Measurements from ENCODE around the gene TPK1. TPM values are rescaled to one million over a fixed set of nuclear protein-coding genes. Genes with fewer than 3 reads are reported as not detected.

TPK1 gene
- total RNA-seq, 1 donor from 2014 or later, result 1.7 TPM

DNA sequence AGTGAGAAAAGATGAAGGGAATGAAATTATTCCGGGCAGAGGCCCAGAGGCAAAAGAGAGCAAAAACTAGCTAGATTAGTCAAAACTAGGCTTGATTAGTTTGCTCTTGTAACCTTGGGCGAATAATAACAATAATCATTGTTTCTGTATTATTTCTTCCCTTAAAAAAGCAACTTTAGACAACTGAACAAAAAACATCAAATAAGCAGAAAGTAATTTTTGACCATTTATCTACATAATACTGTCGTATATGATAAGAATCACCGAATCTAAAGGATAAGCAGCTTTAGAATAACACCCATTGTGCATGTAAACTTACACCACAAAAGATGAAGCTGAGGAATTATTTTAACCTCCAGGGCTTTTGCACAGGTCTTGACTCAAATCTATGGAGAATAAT is 125.1 kb downstream of the TPK1 start:
- H3K27me3 ChIP-seq, result no peaks in the 10 kb centered on the region
- no peak overlapping the region for H3K4me3 ChIP-seq
- H3K27ac ChIP-seq, result no peak overlapping the region
- no peaks in the 10 kb centered on the region for H3K4me1 ChIP-seq
- TF ChIP-seq, protein P1, sequence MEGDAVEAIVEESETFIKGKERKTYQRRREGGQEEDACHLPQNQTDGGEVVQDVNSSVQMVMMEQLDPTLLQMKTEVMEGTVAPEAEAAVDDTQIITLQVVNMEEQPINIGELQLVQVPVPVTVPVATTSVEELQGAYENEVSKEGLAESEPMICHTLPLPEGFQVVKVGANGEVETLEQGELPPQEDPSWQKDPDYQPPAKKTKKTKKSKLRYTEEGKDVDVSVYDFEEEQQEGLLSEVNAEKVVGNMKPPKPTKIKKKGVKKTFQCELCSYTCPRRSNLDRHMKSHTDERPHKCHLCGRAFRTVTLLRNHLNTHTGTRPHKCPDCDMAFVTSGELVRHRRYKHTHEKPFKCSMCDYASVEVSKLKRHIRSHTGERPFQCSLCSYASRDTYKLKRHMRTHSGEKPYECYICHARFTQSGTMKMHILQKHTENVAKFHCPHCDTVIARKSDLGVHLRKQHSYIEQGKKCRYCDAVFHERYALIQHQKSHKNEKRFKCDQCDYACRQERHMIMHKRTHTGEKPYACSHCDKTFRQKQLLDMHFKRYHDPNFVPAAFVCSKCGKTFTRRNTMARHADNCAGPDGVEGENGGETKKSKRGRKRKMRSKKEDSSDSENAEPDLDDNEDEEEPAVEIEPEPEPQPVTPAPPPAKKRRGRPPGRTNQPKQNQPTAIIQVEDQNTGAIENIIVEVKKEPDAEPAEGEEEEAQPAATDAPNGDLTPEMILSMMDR (IDR thresholded peaks at IDR 0.05), result no peak
- TF ChIP-seq POLR2A (IDR thresholded peaks at IDR 0.05) (no peak), POLR2AphosphoS5 (IDR thresholded peaks at IDR 0.05; ENCODE audit: insufficient read depth in 1 of 2, low read depth in 1 of 2) (no peak)
- intact Hi-C loops (cut with DNase I), result no loop called here
- H3K36me3 ChIP-seq, result no peaks in the 10 kb centered on the region
- H3K9me3 ChIP-seq, result no peaks in the 10 kb centered on the region
- no peak for DNase-seq (ENCODE audit: extremely low spot score in 2 of 2)

DNA sequence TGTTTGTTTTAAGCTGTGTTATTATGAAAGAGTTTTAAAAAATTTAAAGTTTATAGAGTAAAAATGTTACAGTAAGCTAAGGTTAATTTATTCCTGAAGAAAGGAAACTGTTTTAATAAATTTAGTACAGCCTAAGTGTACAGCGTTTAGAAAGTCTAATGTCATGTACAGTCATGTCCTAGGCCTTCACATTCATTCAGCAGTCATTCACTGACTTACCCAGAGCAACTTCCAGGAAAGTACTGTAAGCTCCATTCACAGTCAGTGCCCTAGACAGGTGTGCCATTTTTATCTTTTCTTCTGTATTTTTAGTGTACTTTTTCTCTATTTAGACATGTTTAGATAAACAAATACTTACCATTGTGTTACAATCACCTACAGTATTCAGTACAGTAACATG is 126.8 kb downstream of the TPK1 start:
- intact Hi-C loops (cut with DNase I), result no loop called here
- no peak for DNase-seq (ENCODE audit: extremely low spot score in 2 of 2)

DNA sequence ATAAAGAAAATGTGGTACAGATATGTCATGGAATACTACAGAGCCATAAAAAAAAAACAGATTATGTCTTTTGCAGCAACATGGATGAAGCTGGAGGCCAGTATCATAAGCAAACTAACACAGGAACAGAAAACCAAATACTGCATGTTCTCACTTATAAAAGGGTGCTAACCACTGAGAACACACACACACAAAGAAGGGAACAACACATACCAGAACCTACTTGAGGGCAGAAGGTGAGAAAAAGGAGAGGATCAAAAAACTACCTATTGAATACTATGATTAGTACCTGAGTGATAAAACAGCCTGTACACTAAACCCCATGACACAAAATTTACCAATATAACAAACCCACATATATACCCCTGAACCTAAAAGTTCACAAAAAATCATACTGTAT is 144.6 kb downstream of the TPK1 start:
- H3K27ac ChIP-seq, result no peak overlapping the region
- H3K9me3 ChIP-seq, result no peaks in the 10 kb centered on the region
- no peak overlapping the region for H3K4me3 ChIP-seq
- intact Hi-C loops (cut with DNase I), result no loop called here
- H3K36me3 ChIP-seq, result no peaks in the 10 kb centered on the region
- TF ChIP-seq POLR2AphosphoS5 (IDR thresholded peaks at IDR 0.05; ENCODE audit: insufficient read depth in 1 of 2, low read depth in 1 of 2) (no peak), POLR2A (IDR thresholded peaks at IDR 0.05) (no peak)
- TF ChIP-seq, protein P1 (IDR thresholded peaks at IDR 0.05), result no peak
- no peak for DNase-seq (ENCODE audit: extremely low spot score in 2 of 2)
- no peaks in the 10 kb centered on the region for H3K4me1 ChIP-seq
- no peaks in the 10 kb centered on the region for H3K27me3 ChIP-seq

More for the DNA sequence above, 126.8 kb downstream of the TPK1 start:
- Histone ChIP-seq H3K4me1 (no peaks in the 10 kb centered on the region), H3K27ac (no peak overlapping the region), H3K9me3 (no peaks in the 10 kb centered on the region), H3K4me3 (no peak overlapping the region), H3K27me3 (no peaks in the 10 kb centered on the region), H3K36me3 (no peaks in the 10 kb centered on the region)
- TF ChIP-seq POLR2A (IDR thresholded peaks at IDR 0.05) (no peak), POLR2AphosphoS5 (IDR thresholded peaks at IDR 0.05; ENCODE audit: insufficient read depth in 1 of 2, low read depth in 1 of 2) (no peak)
- TF ChIP-seq, protein P1 (IDR thresholded peaks at IDR 0.05), result no peak

DNA sequence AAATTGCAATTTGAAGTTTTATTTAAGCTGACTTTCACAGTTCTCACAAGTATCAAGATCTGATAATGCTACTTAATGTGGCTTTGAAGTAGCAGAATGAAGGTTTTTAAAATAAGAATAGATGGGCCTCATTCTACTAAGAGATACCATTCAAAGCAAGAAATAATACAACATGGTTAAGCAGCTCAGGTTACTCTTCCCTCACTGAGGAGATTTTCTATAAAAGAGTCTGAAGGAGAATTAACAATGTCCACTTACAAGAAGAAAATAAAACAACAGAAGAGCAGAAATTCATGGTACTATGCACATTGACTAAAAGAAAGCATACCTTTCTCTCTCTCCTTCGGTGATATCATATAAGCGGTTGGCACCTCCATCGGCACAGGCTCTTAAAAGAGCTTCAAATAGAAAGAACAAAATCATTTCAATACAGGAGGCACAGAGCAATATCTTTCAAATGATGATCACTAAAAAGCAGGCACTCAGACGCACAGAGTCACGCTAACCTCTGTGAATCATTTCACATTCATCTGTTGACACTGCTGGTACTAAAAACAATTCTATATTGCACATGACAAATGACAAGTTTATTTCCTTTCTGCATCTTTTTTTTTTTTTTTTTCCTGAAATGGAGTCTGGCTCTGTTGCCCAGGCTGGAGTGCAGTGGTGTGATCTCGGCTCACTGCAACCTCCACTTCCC is 153.1 kb downstream of the TPK1 start:
- intact Hi-C loops (cut with DNase I), result no loop called here
- DNase-seq (ENCODE audit: extremely low spot score in 2 of 2), result no peak
- no peaks in the 10 kb centered on the region for H3K27me3 ChIP-seq

DNA sequence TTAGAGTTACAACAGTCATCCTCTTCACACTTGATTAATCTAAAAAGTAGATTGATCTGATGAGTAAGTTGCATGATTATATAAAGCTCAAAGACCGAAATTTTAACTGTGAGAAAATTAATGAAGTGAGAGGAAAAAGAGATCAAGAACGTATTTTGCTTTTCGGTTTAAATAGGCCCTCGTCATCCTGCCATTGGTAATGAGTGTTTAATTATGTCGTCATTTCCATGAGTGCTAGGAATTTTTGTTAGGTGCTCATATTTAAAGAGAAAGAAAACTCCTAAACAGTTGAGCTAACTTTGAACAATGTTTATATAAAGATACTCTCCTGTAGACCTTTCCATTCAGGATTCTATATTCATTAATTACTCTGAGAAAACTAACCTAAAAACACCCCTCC is 159.4 kb downstream of the TPK1 start:
- no peak for DNase-seq (ENCODE audit: extremely low spot score in 2 of 2)
- H3K4me1 ChIP-seq, result no peaks in the 10 kb centered on the region
- H3K27ac ChIP-seq, result no peak overlapping the region
- H3K36me3 ChIP-seq, result no peaks in the 10 kb centered on the region
- no peaks in the 10 kb centered on the region for H3K27me3 ChIP-seq
- TF ChIP-seq, protein P1 (IDR thresholded peaks at IDR 0.05), result no peak
- TF ChIP-seq POLR2AphosphoS5 (IDR thresholded peaks at IDR 0.05; ENCODE audit: insufficient read depth in 1 of 2, low read depth in 1 of 2) (no peak), POLR2A (IDR thresholded peaks at IDR 0.05) (no peak)
- no peaks in the 10 kb centered on the region for H3K9me3 ChIP-seq
- intact Hi-C loops (cut with DNase I), result no loop called here
- no peak overlapping the region for H3K4me3 ChIP-seq

More for the DNA sequence above, 153.1 kb downstream of the TPK1 start:
- H3K9me3 ChIP-seq, result no peaks in the 10 kb centered on the region
- no peak overlapping the region for H3K27ac ChIP-seq
- H3K4me3 ChIP-seq, result no peak overlapping the region
- H3K36me3 ChIP-seq, result no peaks in the 10 kb centered on the region
- H3K4me1 ChIP-seq, result no peaks in the 10 kb centered on the region
- TF ChIP-seq, protein P1 (IDR thresholded peaks at IDR 0.05), result no peak
- TF ChIP-seq POLR2AphosphoS5 (IDR thresholded peaks at IDR 0.05; ENCODE audit: insufficient read depth in 1 of 2, low read depth in 1 of 2) (no peak), POLR2A (IDR thresholded peaks at IDR 0.05) (no peak)

Measured in vagina (tissue), 2 donors.